HG03095 (cell line): Measurements from ENCODE around the gene EFEMP2.

Experiments
- ATAC-seq: cut with Tn5 transposase; IDR thresholded peaks from one replicate; pipeline ENCODE4 v1.9.1; 2021; ENCODE audit warnings: moderate library complexity; ENCODE audit not compliant: unreplicated experiment

EFEMP2 gene

GRCh38 chr11:65885808-65886536 is 13.4 kb upstream of the EFEMP2 start:
- ATAC-seq, result no peak

- ATAC-seq, result no peak
Observed at GRCh38 chr11:65885231-65885630, 12.6 kb upstream of the EFEMP2 start.

- no peak for ATAC-seq
Observed at GRCh38 chr11:65884716-65885092, 12.1 kb upstream of the EFEMP2 start.

GRCh38 chr11:65883786-65884715 is 11.5 kb upstream of the EFEMP2 start:
- no peak for ATAC-seq

GRCh38 chr11:65883058-65883761 is 10.6 kb upstream of the EFEMP2 start:
- no peak for ATAC-seq

GRCh38 chr11:65882120-65883057 is 9.8 kb upstream of the EFEMP2 start:
- no peak for ATAC-seq

- no peak for ATAC-seq
Observed at GRCh38 chr11:65880844-65881421, 8.3 kb upstream of the EFEMP2 start.

GRCh38 chr11:65880027-65880426 is 7.4 kb upstream of the EFEMP2 start:
- no peak for ATAC-seq

- no peak for ATAC-seq
Observed at GRCh38 chr11:65879617-65880016, 7.0 kb upstream of the EFEMP2 start, which contains the start of gene CTSW. TSS of gene CTSW (plus strand) at chr11:65879837. CDS start at chr11:65879855, 18 bp downstream.

- peak; percentile 67 for ATAC-seq
Observed at GRCh38 chr11:65873318-65874156, 937 bp upstream of the EFEMP2 start.

GRCh38 chr11:65871811-65872548 is 620 bp downstream of the EFEMP2 start:
- no peak for ATAC-seq

GRCh38 chr11:65870706-65871681 is 1.6 kb downstream of the EFEMP2 start:
- ATAC-seq, result no peak

GRCh38 chr11:65870307-65870658 is 2.3 kb downstream of the EFEMP2 start:
- no peak for ATAC-seq

- no peak for ATAC-seq
Observed at GRCh38 chr11:65869643-65870306, 2.8 kb downstream of the EFEMP2 start.

- ATAC-seq, result no peak
Observed at GRCh38 chr11:65868907-65869306, 3.7 kb downstream of the EFEMP2 start.

- ATAC-seq, result no peak
Observed at GRCh38 chr11:65868076-65868667, 4.4 kb downstream of the EFEMP2 start.
